GM23338 (cell line): ENCODE measurements around the gene FLNB.

Experiments
- EZH2phosphoT487 ChIP-seq: fragments of 200-600 bp; sonication (generic); IDR thresholded peaks from one replicate; pipeline ENCODE4 v1.8.1; 2018; ENCODE audit warnings: antibody characterized with exemption; ENCODE audit not compliant: unreplicated experiment
- POLR2AphosphoS5 ChIP-seq: IDR thresholded peaks from 2 replicates; pipeline ENCODE4 v1.6.1; 2016; ENCODE audit warnings: antibody characterized with exemption, low read depth
- TF ChIP-seq, protein P1 (sequence below), 2 experiments: fragments of 200-600 bp in 1 of 2; sonication (generic) in 1 of 2; conservative IDR thresholded peaks; 2 replicates each; pipeline versions ENCODE4 v1.5.1 to v1.6.1; 2016 to 2017; ENCODE audit warnings: antibody characterized with exemption in 2 of 2, low read depth in 2 of 2, mild to moderate bottlenecking in 2 of 2, moderate library complexity in 1 of 2

DNA sequence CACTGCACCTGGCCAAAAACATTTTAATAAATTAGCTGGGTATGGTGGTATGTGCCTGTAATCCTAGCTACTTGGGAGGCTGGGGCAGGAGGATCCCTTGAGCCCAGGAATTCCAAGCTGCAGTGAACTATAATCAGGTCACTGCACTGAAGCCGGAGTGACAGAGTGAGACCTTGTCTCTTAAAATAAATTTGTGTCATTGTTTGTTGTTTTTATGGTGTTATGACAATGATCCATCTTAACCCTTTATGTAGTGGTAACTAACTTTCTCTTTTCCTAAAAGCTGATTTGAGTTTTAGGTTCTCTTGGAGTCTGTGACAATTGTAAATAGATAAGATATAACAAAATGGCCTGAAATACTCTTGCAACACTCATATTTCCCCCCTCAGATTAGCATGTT, 20.7 kb downstream of the FLNB start:
- TF ChIP-seq POLR2AphosphoS5 (no peak), EZH2phosphoT487 (no peak)
- TF ChIP-seq, protein P1, sequence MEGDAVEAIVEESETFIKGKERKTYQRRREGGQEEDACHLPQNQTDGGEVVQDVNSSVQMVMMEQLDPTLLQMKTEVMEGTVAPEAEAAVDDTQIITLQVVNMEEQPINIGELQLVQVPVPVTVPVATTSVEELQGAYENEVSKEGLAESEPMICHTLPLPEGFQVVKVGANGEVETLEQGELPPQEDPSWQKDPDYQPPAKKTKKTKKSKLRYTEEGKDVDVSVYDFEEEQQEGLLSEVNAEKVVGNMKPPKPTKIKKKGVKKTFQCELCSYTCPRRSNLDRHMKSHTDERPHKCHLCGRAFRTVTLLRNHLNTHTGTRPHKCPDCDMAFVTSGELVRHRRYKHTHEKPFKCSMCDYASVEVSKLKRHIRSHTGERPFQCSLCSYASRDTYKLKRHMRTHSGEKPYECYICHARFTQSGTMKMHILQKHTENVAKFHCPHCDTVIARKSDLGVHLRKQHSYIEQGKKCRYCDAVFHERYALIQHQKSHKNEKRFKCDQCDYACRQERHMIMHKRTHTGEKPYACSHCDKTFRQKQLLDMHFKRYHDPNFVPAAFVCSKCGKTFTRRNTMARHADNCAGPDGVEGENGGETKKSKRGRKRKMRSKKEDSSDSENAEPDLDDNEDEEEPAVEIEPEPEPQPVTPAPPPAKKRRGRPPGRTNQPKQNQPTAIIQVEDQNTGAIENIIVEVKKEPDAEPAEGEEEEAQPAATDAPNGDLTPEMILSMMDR (conservative IDR thresholded peaks at IDR 0.05; ENCODE audit: low read depth in 2 of 2), result no peak
